ENCODE measurements around the gene GALNT11.

GRCh38 chr7:152105205-152105604 is 79.7 kb downstream of the GALNT11 start:
- TF ChIP-seq SIN3A (IDR thresholded peaks at IDR 0.05; ENCODE audit: borderline replicate concordance, insufficient read depth, low read length) (no peak), POLR2AphosphoS5 (IDR thresholded peaks at IDR 0.05; ENCODE audit: low read depth, low read length) (no peak), REST (IDR thresholded peaks at IDR 0.05; ENCODE audit: insufficient read depth in 1 of 2, low read depth in 2 of 2, low read length in 2 of 2) (no peak), TAF1 (IDR thresholded peaks at IDR 0.05; ENCODE audit: borderline replicate concordance, insufficient read depth, low read length) (no peak)

Data from PFSK-1 (cell line).